PC-3 (cell line): Measurements from ENCODE around the gene ZNF584.

Experiments
- EZH2phosphoT487 ChIP-seq: fragments of 300-600 bp; sonication (generic); IDR thresholded peaks from 2 replicates; pipeline ENCODE4 v1.6.1; 2018; ENCODE audit warnings: mild to moderate bottlenecking, antibody characterized with exemption, low read length, borderline replicate concordance
- TF ChIP-seq, protein P1 (sequence below): fragments of 300-600 bp; sonication (generic); conservative IDR thresholded peaks from 2 replicates; pipeline ENCODE4 v1.5.1; 2017; ENCODE audit warnings: antibody characterized with exemption, low read depth, mild to moderate bottlenecking, low read length

- TF ChIP-seq EZH2phosphoT487 = no peak
- TF ChIP-seq, protein P1, sequence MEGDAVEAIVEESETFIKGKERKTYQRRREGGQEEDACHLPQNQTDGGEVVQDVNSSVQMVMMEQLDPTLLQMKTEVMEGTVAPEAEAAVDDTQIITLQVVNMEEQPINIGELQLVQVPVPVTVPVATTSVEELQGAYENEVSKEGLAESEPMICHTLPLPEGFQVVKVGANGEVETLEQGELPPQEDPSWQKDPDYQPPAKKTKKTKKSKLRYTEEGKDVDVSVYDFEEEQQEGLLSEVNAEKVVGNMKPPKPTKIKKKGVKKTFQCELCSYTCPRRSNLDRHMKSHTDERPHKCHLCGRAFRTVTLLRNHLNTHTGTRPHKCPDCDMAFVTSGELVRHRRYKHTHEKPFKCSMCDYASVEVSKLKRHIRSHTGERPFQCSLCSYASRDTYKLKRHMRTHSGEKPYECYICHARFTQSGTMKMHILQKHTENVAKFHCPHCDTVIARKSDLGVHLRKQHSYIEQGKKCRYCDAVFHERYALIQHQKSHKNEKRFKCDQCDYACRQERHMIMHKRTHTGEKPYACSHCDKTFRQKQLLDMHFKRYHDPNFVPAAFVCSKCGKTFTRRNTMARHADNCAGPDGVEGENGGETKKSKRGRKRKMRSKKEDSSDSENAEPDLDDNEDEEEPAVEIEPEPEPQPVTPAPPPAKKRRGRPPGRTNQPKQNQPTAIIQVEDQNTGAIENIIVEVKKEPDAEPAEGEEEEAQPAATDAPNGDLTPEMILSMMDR = no peak
Observed at GRCh38 chr19:58407658-58408151, 744 bp upstream of the ZNF584 start.
